Activated CD4-positive, alpha-beta T cell treated with anti-CD3 and anti-CD28 coated beads, Interleukin-2, amount 50 U/mL, for 48 hours (primary cell): ENCODE measurements around the gene ROR1.
"Not testable (repeated sequence)": the region's sequence is repeated elsewhere in the genome, so short reads cannot be mapped to it uniquely, and the experiment has no call there.

ENCODE experiments used
- DNase-seq, 2 experiments: peaks; one replicate each; pipeline ENCODE4 v3.0.0-alpha.2; 2020

Gene ROR1

DNA sequence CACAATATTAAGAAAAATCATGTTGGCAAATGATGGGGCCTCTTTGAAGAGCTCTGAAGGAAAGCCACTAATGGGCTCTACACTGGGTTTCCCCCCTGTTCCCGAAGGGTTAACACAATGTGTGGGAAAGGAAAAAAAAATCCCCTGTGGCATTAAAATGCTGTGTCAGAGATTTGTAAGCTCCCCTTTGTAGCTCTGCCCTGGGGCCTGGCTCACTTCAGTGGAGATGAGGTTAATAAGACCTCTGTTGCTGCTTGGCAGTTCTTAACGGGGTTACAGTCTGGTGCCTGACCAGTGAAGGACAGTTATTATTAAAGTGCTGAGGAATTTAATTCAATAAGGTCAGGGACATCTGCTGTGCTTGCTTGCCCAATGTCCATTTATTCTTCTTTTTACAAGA, 299.9 kb downstream of the ROR1 start:
- no peak for DNase-seq

DNA sequence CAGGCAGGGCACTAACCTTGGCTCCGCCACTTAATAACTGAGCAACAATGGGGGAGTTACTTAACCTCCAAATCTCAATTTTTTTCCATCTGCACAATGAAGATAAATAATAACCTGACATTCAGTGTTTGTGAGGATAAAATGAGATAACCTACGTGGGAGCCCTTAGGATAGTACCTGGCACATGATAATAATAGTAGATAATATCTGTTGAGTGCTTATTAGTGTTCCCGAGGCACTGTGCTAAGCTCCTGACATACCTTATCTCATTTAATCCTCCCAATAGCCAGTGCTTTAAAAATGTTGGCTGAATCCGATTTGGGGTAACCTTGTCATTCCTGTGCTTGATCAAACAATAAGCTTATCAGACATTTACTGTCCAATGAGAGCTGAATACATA, 300.9 kb downstream of the ROR1 start:
- no peak for DNase-seq

DNA sequence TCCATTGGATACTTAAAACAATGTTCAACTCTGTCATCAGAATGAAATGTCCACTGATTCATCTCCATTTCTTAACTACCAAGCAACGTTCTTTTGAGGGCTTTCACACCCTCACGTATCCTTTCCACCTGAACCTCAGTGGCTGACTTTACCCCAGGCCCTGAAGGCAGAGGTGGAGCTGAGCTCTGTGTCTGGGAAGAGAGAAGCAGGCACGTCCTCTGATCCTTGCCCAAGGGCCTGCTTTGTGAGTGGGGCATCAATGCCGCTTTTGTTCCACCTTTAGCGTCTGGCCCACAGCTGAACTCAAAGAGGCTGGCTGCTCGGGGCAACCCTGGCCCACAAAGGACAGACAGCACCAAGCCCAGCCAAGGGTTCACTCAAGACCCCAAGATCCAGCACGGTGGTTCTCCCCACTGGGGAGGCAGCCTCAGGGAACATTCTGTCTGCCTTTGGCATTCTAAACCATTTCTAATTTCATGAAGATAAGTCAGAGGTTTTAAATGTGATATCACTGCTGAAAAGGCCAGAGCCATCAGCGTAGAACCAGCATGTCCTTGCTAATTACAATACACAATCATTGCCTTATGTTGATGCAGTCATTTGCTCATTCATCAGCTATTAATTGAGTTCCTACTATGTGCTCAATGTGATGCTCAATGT, 303.6 kb downstream of the ROR1 start:
- DNase-seq, result no peak

DNA sequence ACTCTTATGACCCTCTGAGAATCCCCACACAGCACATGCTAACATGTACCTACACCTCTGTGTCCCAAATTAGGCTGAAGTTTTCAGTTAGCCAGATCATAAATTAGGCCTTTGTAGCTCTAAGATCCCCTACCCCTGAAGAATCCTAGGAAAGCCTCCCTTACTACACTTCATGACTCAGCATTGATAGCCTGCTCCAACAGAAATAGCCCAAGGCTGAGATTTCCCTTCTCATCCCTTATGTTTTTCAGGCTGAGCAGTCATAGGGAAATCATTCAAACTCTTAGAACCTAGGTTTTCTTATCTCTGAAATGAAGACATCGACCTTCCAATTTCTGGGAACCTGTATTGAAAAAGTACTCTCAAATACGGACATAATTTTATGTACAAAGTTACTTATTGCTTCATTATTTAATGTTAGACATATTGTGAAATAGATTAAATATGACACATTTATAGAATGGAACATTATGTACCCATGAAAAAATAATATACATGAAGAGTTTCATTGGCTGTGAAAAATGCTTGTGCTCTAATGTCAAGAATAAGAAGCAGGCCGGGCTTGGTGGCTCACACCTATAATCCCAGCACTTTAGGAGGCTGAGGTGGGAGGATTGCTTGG, 307.2 kb downstream of the ROR1 start:
- no peak for DNase-seq

DNA sequence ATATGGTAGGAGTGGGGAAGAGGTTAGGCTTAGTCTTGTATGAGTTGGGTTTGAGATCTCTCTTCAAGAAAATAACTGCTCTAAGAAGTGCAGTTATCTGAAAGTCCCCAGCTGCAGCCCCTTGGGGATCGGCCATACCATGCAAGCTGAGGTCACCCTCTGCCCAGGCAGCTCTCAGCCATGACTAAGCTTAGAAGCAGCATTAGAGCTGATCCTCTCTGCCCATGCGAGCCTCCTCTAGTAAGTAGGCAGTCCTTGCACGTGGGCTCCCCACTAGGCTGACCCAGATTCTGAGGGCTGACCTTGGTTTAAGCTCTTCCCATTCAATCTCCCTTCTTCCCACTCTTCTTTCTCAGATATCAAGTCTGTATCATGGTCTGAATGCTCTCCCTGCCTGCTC, 308.6 kb downstream of the ROR1 start:
- no peak for DNase-seq

DNA sequence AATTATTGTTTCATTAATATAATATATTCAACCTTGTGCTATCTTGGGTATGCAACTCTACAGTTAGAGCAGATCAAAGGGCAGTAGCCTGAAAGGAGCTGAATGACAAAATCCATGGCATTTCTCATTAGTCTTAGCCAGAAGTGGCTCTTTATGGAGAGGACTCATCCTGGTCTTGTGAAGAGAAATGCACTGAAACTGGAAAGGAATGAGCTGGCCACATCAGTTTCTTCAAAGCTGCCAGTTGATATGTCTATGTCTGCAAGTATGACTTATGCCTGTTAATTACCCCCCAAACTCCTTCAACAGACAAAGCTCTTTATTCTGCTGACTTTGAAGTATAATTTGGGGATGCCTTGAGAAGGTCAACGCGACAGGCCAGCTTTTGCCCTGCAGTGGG, 310.6 kb downstream of the ROR1 start:
- no peak for DNase-seq

DNA sequence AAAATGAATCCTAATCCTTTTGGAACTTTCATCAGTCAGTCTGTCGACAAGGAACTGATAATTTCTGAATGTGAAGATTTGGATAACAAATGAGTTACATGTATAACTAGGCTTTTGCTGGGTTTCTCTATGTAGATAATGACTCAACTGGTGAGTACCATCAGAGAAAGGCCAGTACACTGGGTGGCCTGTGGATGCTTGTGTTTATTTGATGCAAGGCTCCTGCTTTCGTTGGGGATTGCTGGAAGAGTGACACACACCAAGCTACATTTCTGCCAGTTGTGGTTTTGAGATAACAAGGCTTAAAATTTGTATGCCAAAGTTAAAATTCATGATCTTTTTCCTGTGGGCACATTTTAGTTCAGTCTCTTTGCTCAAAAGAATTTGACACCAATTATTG, 314.0 kb downstream of the ROR1 start:
- DNase-seq, result no peak

DNA sequence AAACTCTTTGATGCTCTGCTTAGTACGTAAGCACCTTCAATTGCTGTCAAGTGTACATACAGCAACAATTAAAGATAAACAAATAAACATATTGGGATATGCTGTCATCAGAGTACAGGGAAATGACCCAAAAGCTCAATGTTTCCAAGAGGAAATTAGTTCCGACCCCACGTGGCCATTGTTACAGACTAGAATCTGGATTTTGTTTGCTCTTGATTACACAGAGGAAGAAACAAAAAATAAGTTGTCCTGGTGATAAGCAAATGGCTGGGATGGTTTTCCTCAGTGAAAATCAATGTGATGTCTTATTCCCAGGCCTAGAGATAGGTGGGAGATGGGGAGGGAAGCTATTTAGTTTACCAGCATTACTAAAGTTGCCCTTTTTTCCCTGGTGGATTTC, 316.6 kb downstream of the ROR1 start:
- no peak for DNase-seq

DNA sequence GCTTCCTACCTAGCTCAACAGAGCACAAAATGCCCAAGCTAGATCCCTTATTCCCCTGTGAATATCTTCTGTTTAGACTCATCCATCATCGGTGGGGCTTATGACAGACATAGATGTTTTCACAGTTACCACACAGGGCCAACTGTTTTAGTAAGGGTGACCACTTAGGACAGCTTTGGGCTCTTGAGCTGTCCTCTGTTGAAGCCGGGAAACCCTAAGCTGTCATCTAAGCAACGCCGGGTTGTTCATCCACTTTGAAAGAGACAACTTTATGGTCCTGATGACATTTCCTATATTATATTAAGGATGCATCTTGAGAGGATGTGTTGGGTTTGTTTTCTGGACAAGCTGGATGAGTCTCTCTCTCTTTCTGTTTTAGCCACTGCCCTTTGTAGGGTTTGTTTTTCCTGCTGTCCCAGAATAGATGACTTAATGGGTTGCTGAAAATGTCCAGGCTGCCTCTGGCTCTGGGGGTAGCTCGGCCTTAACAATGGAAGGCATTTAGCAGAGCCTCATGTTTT, 319.1 kb downstream of the ROR1 start:
- no peak for DNase-seq

DNA sequence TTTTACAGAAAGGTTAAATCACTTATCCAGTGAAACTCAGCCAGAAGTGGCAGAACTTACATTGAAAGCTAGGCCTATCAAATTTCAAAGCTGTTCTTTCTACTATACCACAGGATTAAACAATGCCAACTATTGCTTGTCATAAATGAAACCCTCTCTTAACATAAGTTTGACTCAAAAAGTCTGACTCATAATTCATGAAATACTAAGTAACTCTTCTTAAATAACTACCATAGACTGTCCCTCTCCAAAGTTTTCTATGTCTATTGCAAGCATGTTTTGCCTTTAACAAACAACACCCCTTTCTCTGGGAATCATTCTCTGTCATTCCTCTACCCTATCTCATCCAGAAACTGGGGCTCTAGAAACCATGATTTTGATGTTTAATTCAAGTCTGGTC, 320.1 kb downstream of the ROR1 start:
- DNase-seq, result no peak

DNA sequence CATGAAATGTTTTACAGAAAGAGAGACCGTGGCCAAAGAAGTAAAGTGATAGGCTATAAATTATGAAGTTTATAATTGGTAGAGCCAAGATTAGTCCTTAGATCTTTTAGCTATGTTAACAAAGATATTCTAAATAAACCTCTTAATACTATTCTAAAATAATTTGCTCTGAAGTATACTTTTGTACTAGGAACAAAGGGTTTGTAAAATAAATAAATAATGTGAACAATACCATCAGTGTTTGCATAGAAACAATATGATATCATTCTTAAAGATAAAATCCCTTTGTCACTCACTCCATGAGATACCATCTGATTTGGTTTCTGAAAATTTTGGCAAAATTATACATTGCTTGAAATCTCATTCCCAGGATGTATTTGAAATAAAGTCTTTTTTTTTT, 322.0 kb downstream of the ROR1 start:
- no peak for DNase-seq

DNA sequence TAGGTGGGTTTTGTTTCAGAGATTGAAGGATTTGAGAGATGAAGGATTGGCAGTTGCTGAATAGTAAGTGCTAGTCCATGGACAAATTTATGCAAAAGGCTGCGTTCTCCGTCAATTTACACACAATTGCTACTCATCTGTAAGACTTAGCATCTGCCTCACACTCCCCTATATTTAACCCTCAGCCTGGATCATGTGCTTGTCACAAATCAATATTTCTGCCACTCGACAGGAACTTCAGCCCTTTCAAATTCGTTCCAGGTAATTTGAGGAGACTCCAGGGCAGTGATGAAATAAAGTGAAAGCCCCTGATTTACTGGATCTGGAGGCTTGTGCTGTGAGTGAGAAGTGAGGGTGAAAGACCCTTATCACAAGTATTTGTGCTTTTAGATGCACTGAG, 324.0 kb downstream of the ROR1 start:
- DNase-seq, result no peak

DNA sequence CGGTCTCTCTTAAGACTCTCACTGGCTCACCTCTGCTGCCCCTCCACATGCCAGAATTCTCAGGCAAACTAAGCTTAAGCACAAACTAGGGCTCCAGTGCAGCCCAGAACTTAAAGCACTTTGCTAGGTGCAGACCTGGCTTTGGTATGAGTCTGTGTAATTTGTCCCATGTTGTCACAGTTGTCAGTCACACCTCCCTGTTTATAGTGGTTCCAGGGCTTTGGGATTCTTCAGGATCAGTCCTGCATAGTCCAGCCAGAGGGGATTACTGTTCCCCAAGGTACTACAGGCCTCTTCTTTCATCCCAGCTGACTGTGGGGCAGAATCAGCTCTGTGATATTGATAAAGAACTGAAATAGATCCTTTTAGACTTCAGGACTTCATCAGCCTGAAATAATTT, 324.6 kb downstream of the ROR1 start:
- no peak for DNase-seq

DNA sequence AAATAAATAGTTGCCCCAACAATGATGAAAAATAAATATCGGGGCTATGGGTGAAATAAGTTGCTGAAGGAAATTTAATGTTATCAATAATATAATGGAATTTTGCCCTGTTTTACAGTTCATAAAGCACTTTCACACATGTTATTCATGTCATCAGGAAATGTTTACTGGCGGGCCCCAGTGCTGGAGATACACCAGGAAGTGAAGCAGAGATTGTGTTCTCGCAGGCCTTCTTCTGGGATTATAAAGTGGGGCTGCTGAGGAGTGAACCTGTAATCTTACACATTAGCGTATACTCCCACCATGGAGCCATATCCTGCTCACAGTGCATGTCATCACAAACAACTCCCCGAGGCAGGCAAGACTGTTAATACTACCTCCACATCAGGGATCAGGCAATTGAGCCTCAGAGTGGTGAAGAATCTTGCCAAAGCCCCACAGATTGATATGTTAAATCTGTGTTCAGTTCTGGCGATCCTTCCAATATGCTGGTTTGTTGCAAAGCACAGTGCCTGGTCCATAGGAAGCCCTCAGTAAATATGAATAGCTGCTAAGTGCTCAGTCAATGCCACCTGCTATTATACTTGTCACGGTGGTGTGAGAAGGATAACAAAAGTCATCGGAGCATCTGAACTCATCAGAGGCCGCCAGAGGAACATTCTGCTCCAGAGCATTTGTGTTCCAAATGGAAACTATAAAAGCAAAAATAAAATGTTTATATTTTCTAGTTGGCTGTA, 325.2 kb downstream of the ROR1 start:
- DNase-seq, result no peak

DNA sequence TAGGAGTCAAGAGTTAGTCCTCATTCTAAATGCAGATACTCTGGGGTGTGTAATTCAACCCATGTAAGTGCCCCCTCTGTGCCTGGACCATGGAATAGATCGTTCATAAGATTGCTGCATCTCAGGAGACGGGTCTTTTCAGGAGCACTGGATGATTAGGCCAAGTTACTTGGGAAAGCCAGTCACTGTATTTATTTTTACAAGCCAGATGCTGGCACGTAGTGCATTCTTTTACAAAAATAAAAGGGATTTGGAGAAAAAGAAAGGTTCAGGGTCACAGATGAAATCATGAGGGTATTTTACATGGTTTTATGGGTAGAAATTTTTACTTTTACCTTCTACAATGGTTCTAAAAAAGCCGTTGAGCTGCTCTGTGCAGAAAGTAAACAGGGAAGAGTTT, 327.0 kb downstream of the ROR1 start:
- DNase-seq, result no peak

DNA sequence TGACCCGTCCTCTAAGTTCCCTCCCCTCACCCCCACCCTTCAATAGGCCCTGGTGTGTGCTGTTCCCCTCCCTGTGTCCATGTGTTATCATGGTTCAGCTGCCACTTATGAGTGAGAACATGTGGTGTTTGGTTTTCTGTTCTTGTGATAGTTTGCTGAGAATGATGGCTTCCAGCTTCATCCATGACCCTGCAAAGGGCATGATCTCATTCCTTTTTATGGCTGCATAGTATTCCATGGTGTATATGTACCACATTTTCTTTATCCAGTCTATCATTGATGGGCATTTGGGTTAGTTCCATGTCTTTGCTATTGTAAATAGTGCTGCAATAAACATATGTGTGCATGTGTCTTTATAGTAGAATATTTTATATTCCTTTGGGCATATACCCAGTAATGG, 330.8 kb downstream of the ROR1 start:
- DNase-seq, result not testable (repeated sequence)

DNA sequence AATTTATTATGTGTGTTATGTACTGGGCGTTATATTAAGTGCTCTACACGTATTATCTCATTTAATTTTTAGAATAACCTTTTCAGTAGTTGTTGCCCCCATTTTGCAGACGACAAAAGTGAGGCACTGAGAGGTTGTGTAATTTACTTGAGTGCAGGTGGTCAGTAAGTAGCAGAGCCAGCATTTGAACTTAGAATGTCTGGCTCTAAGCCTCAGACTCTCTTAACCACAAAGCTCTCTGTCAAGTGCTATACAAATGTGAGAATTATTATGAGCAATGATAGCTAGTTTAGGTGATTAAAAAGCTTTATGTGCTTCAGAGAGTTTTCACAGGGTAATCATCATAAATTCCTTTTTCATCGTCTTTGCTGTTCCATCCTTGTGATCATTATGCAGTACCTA, 333.3 kb downstream of the ROR1 start:
- no peak for DNase-seq

DNA sequence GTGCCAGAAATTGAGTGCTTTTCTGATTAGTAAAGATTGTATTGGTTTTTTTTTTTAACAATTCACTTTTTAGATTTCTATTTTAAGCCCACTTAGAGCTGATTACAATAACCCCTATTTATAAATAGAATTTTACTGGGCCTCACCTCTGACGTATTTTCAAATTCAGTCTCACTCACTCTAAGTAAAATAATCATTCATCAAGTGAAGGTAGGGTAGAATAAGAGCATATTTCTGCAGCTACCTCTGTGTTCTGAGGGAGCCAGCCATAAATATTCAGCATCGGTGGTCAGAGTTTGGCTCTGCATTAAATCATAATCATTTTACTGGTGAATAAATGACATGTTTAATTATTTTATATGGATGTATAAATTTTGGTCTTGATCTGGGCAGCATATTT, 333.8 kb downstream of the ROR1 start:
- DNase-seq, result no peak

DNA sequence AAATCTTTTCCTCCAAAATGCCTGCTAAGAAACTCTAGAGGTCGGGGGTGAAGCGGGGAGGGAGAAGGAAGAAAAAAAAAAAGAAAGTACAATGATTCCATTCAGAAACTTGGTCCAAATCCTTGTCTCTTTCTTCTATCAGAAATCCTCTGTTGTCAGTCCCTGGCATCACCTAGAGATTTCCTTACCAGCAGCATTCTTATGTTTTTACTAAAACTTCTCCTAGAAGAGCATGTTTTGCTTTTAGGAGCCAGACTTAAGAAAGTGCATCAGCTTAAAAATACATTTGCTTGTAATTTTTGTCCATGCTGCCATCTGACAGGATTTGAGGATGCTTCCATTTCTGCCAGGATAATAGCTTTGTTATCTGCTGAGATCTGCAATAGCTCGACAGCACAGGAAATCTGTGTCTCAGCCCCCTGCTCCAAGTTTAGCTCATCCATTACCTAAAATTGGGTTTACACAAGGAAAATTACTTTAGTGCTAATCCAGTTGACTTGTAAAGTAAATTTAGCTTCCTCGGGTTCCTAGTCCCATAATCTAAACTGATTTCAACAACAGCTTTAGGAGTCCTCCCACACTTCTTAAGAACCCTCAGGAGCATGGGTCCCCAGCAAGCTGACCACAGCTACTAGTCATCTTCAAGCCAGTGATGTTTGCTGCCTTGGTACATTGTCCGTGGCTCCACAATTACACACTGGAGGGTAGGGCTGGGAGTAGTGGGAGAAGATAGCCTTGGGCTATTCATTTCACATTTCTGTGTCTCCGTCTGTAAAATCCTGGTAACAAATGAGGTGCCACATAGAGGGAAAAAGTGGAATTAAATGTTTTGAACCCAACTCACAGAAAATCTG, 337.3 kb downstream of the ROR1 start:
- no peak for DNase-seq

DNA sequence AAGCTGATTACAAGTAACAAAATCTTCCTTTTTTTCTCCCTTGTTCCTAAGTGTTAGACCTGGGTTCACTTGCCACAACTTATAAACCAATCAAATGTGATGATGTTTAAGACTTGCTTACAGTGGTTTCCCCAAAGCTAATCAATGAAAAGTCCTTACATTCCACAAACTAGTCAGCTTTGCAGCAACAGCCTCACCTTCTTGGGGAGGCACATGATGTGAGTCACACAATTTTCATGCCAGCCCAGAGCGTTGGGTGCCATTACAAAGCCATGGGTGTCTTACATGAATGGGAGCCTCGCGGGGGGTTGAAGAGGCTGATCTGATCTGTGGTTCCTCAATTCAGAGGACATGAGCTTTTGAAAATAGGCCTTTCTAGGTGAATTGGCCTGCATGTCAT, 338.0 kb downstream of the ROR1 start:
- DNase-seq, result no peak

DNA sequence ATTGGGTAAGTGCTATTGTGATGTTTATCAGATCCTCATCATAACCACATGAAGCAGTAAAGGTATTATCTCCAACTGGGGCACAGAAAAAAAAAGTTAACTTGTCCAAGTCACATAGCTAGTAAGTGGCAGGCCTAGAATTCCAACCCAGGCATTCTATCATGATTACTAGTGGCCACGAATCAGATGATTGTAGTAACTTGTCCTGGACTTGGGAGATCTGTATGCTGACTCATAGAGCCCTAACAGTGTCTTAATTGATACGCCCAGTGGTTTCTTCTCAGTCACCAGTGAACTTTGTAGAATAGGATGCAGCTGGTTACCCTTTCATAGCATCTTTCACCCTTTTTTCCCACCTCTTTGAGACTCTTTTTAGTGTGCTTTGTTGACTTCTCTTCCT, 338.5 kb downstream of the ROR1 start:
- DNase-seq, result no peak

DNA sequence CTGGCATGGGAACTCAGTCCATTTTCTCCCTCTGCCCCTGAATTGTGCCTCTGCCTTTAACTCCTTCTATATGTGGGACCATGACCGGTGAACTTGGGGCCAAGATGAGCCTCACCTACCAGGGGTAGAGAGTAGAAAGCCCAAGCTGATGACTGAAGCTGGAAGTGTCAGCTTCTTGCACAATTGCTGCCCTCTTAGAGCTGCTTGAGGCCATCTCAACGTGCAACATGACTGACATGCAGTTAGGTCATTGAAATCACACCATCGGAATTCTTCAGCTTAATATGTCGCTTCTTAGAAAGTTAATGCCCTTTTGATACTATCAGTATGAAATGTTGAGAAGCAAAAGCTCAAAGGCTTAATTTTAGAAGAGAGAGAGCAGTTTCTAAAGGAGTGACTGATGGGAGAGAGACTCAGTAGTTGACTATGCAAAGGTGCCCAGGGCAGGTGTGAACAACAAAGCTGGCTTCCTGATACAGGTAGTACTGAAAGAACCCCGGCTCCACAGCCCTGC, 340.3 kb downstream of the ROR1 start:
- no peak for DNase-seq

DNA sequence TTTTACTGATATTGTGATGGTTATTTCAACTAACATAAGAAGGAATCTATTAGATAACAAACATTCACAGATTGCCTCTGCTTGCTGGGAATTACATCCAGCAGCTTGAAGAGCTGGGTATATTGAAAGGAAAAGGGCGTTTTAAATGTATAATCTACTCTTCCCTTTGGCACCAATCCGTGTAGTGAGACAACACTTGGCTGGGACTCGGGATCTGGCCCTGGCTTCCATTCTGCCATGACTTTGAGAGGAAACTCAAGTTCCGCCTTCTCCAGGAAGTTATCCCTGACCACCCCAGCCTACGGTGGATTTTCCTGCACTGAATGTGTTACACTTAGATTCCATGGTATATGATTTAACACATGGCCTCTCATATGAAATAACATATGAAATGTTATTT, 342.7 kb downstream of the ROR1 start:
- no peak for DNase-seq
